Fibroblast of lung (primary cell): ENCODE results near the gene C16orf96. TPM values are rescaled to one million over a fixed set of nuclear protein-coding genes. Genes with fewer than 3 reads are reported as not detected.

ENCODE experiments used
- DNase-seq, 2 donors: peaks; one replicate each; pipeline versions ENCODE4 v3.0.0 to v3.0.0-alpha.2; 2010; ENCODE audit warnings: low read depth in 2 of 2
- H2AFZ ChIP-seq: 2 replicates; pipeline ENCODE4 v1.5.1; 2012; ENCODE audit warnings: low read length, control low read depth, inconsistent platforms
- H3K27ac ChIP-seq: 2 replicates; pipeline ENCODE4 v1.5.1; 2011; ENCODE audit warnings: low read length, control low read depth; ENCODE audit not compliant: insufficient read depth
- H3K27me3 ChIP-seq: 2 replicates; pipeline ENCODE4 v1.5.1; 2011; ENCODE audit warnings: mild to moderate bottlenecking, low read length; ENCODE audit not compliant: control insufficient read depth, insufficient read depth
- H3K36me3 ChIP-seq: 2 replicates; pipeline ENCODE4 v1.5.1; 2011; ENCODE audit warnings: low read length; ENCODE audit not compliant: control insufficient read depth, insufficient read depth
- H3K4me1 ChIP-seq: 2 replicates; pipeline ENCODE4 v1.5.1; 2011; ENCODE audit warnings: low read length; ENCODE audit not compliant: control insufficient read depth, insufficient read depth; ENCODE audit errors: extremely low read depth
- H3K4me2 ChIP-seq: 2 replicates; pipeline ENCODE4 v1.5.1; 2011; ENCODE audit warnings: low read length, control low read depth; ENCODE audit not compliant: insufficient read depth; ENCODE audit errors: extremely low read depth
- H3K4me3 ChIP-seq, 4 experiments: fragments of 200-600 bp in 1 of 4; sonication (generic) in 1 of 4; replicated peaks in 1 of 4; 2 replicates each; pipeline ENCODE4 v1.5.1; 2011 to 2016; ENCODE audit warnings: low read length in 4 of 4, low read depth in 3 of 4, mild to moderate bottlenecking in 3 of 4, control low read depth in 2 of 4, inconsistent platforms in 1 of 4, mixed read lengths in 1 of 4; ENCODE audit not compliant: insufficient read depth in 1 of 4; ENCODE audit errors: control extremely low read depth in 1 of 4
- H3K79me2 ChIP-seq: 2 replicates; pipeline ENCODE4 v1.5.1; 2012; ENCODE audit warnings: mild to moderate bottlenecking, low read length, inconsistent platforms; ENCODE audit not compliant: control insufficient read depth, insufficient read depth
- H3K9ac ChIP-seq: 2 replicates; pipeline ENCODE4 v1.5.1; 2011; ENCODE audit warnings: mild to moderate bottlenecking, low read length, control low read depth; ENCODE audit not compliant: insufficient read depth
- H3K9me3 ChIP-seq: 2 replicates; pipeline ENCODE4 v1.5.1; 2012; ENCODE audit warnings: low read depth, low read length; ENCODE audit not compliant: control insufficient read depth, insufficient read depth
- H4K20me1 ChIP-seq: 2 replicates; pipeline ENCODE4 v1.5.1; 2011; ENCODE audit warnings: low read length; ENCODE audit not compliant: control insufficient read depth, insufficient read depth; ENCODE audit errors: extremely low read depth
- CTCF ChIP-seq, 2 donors: IDR thresholded peaks in 1 of 2; conservative IDR thresholded peaks in 1 of 2; 1 replicate in 1 of 2; 2 replicates in 1 of 2; pipeline ENCODE4 v1.5.1; 2011 to 2012; ENCODE audit warnings: low read length in 2 of 2, control low read depth in 1 of 2, inconsistent platforms in 1 of 2, low read depth in 1 of 2, mild to moderate bottlenecking in 1 of 2
- EZH2 ChIP-seq: IDR thresholded peaks from 2 replicates; pipeline ENCODE4 v1.5.1; 2012; ENCODE audit warnings: low read length, control low read depth, mild to moderate bottlenecking; ENCODE audit errors: missing control alignments
- polyA plus RNA-seq, 2 donors: library from polyadenylated mRNA; depleted of rRNA in 1 of 2; stranded (reverse) in 1 of 2; unstranded in 1 of 2; fragments of >200 nt; gene quantifications; 2 replicates each; pipeline ENCODE4 v1.2.1, GENCODE V29; 2011 to 2012; ENCODE audit warnings: missing spikeins in 1 of 2
- total RNA-seq: library from RNA; depleted of rRNA; stranded (reverse); fragments of >200 nt; gene quantifications from 2 replicates; pipeline ENCODE4 v1.2.1, GENCODE V29; 2014

The C16orf96 gene
- total and polyA plus RNA-seq, 2 donors (not counting 1 experiment from before 2014, with no cell fraction given) = under 0.01 TPM; not detected in 1

- H3K9ac ChIP-seq = no peak overlapping the region
- no peak overlapping the region for H2AFZ ChIP-seq
- no peak overlapping the region for H3K27ac ChIP-seq
- H3K36me3 ChIP-seq = no peaks in the 10 kb centered on the region
- H3K4me1 ChIP-seq = no peaks in the 10 kb centered on the region
- no peaks in the 10 kb centered on the region for H4K20me1 ChIP-seq
- peaks cover 10% of the 10 kb centered on the region for H3K27me3 ChIP-seq
- H3K4me2 ChIP-seq = no peak overlapping the region
- TF ChIP-seq CTCF (conservative IDR thresholded peaks at IDR 0.05 in 1 of 2, IDR thresholded peaks at IDR 0.05 in 1 of 2; ENCODE audit: low read depth in 1 of 2, low read length in 2 of 2) (no peak), EZH2 (no peak)
- no peaks in the 10 kb centered on the region for H3K9me3 ChIP-seq
- no peak overlapping the region for H3K4me3 ChIP-seq
- no peaks in the 10 kb centered on the region for H3K79me2 ChIP-seq
- DNase-seq = no peak
These were observed 5.5 kb downstream of the C16orf96 start for GRCh38 chr16:4561596-4561995.

GRCh38 chr16:4564661-4565267 is 8.6 kb downstream of the C16orf96 start:
- H3K9ac ChIP-seq = no peak overlapping the region
- DNase-seq = no peak

GRCh38 chr16:4566144-4566543 is 10.0 kb downstream of the C16orf96 start:
- Histone ChIP-seq H3K27me3 (peaks cover 10% of the 10 kb centered on the region), H3K9ac (no peak overlapping the region), H3K27ac (no peak overlapping the region), H3K79me2 (no peaks in the 10 kb centered on the region), H3K9me3 (no peaks in the 10 kb centered on the region), H3K4me2 (no peak overlapping the region), H4K20me1 (no peaks in the 10 kb centered on the region), H3K36me3 (no peaks in the 10 kb centered on the region), H3K4me1 (no peaks in the 10 kb centered on the region), H2AFZ (no peak overlapping the region), H3K4me3 (no peak overlapping the region)
- DNase-seq = no peak
- no peak for TF ChIP-seq CTCF (conservative IDR thresholded peaks at IDR 0.05 in 1 of 2, IDR thresholded peaks at IDR 0.05 in 1 of 2; ENCODE audit: low read depth in 1 of 2, low read length in 2 of 2)
- TF ChIP-seq EZH2 = no peak

More at GRCh38 chr16:4564661-4565267, 8.6 kb downstream of the C16orf96 start:
- H3K27ac ChIP-seq = no peak overlapping the region
- TF ChIP-seq CTCF (conservative IDR thresholded peaks at IDR 0.05 in 1 of 2, IDR thresholded peaks at IDR 0.05 in 1 of 2; ENCODE audit: low read depth in 1 of 2, low read length in 2 of 2) (no peak), EZH2 (no peak)
- H3K27me3 ChIP-seq = peaks cover 10% of the 10 kb centered on the region
- no peaks in the 10 kb centered on the region for H3K36me3 ChIP-seq
- H3K9me3 ChIP-seq = no peaks in the 10 kb centered on the region
- H2AFZ ChIP-seq = no peak overlapping the region
- H3K79me2 ChIP-seq = no peaks in the 10 kb centered on the region
- no peak overlapping the region for H3K4me2 ChIP-seq
- no peak overlapping the region for H3K4me3 ChIP-seq
- H4K20me1 ChIP-seq = no peaks in the 10 kb centered on the region
- H3K4me1 ChIP-seq = no peaks in the 10 kb centered on the region
